Upper lobe of left lung (tissue), 4 donors: Measurements from ENCODE around the gene HDGFL2.

Experiments used
- EP300 ChIP-seq, 4 donors: sonication (generic); formaldehyde crosslinking; IDR thresholded peaks; one replicate each; pipeline ENCODE4 v1.5.1; 2017; ENCODE audit warnings: antibody characterized with exemption in 4 of 4, control low read depth in 2 of 4
- POLR2A ChIP-seq, 4 donors: fragments of 450-650 bp; IDR thresholded peaks; one replicate each; pipeline ENCODE4 v1.5.1; 2016 to 2017; ENCODE audit warnings: antibody characterized with exemption in 4 of 4, mild to moderate bottlenecking in 2 of 4
- POLR2AphosphoS5 ChIP-seq, 2 donors: sonication (generic); formaldehyde crosslinking; IDR thresholded peaks; one replicate each; pipeline ENCODE4 v1.5.1; 2017; ENCODE audit warnings: antibody characterized with exemption in 2 of 2
- TF ChIP-seq, protein P1 (sequence below), 6 experiments: fragments of 450-650 bp in 4 of 6; fragments of 200-600 bp in 2 of 6; sonication (generic) in 2 of 6; IDR thresholded peaks; one replicate each; pipeline ENCODE4 v1.5.1; 2016 to 2019; ENCODE audit warnings: antibody characterized with exemption in 6 of 6

GRCh38 chr19:4495471-4495870 is 23.4 kb downstream of the HDGFL2 start:
- TF ChIP-seq, protein P1, sequence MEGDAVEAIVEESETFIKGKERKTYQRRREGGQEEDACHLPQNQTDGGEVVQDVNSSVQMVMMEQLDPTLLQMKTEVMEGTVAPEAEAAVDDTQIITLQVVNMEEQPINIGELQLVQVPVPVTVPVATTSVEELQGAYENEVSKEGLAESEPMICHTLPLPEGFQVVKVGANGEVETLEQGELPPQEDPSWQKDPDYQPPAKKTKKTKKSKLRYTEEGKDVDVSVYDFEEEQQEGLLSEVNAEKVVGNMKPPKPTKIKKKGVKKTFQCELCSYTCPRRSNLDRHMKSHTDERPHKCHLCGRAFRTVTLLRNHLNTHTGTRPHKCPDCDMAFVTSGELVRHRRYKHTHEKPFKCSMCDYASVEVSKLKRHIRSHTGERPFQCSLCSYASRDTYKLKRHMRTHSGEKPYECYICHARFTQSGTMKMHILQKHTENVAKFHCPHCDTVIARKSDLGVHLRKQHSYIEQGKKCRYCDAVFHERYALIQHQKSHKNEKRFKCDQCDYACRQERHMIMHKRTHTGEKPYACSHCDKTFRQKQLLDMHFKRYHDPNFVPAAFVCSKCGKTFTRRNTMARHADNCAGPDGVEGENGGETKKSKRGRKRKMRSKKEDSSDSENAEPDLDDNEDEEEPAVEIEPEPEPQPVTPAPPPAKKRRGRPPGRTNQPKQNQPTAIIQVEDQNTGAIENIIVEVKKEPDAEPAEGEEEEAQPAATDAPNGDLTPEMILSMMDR (IDR thresholded peaks at IDR 0.05): no peak
- TF ChIP-seq EP300 (IDR thresholded peaks at IDR 0.05) (no peak), POLR2A (IDR thresholded peaks at IDR 0.05) (no peak), POLR2AphosphoS5 (IDR thresholded peaks at IDR 0.05) (no peak)
